K562 (cell line): ENCODE measurements around the gene SLC9A1. TPM values are rescaled to one million over a fixed set of nuclear protein-coding genes. Genes with fewer than 3 reads are reported as not detected.

ENCODE experiments used
- BRD9 ChIP-seq: fragments of 450-650 bp; IDR thresholded peaks from 2 replicates; pipeline ENCODE4 v1.6.1; 2018; ENCODE audit warnings: low read depth; ENCODE audit not compliant: partially characterized antibody
- CBFA2T2 ChIP-seq: fragments of 450-650 bp; conservative IDR thresholded peaks from 2 replicates; pipeline ENCODE4 v1.6.1; 2017; ENCODE audit warnings: mild to moderate bottlenecking
- CHD4 ChIP-seq: fragments of 200-600 bp; sonication (generic); IDR thresholded peaks from 3 replicates; pipeline ENCODE4 v1.6.1; 2012; ENCODE audit warnings: low read depth, mild to moderate bottlenecking, mixed read lengths, low read length, inconsistent platforms; ENCODE audit not compliant: insufficient read depth, insufficient replicate concordance, poor library complexity, severe bottlenecking
- E2F1 ChIP-seq: sonication (generic); formaldehyde crosslinking; IDR thresholded peaks from 2 replicates; pipeline ENCODE4 v1.8.1; 2023; ENCODE audit warnings: mild to moderate bottlenecking, missing genetic modification reagents, moderate library complexity
- HDGF ChIP-seq: fragments of 450-650 bp; IDR thresholded peaks from 2 replicates; pipeline ENCODE4 v1.6.1; 2016
- HMGN3 ChIP-seq: IDR thresholded peaks from 2 replicates; pipeline ENCODE4 v1.6.1; 2011; ENCODE audit warnings: borderline replicate concordance, low read depth, mild to moderate bottlenecking, mixed read lengths, low read length; ENCODE audit not compliant: insufficient read length; ENCODE audit errors: extremely low read depth
- MAZ ChIP-seq, 2 experiments: fragments of 450-650 bp in 1 of 2; sonication (generic) in 1 of 2; formaldehyde crosslinking; IDR thresholded peaks in 1 of 2; conservative IDR thresholded peaks in 1 of 2; 2 replicates each; pipeline versions ENCODE4 v1.4.0 to v1.5.0; 2020; ENCODE audit warnings: mild to moderate bottlenecking in 1 of 2, missing genetic modification reagents in 1 of 2
- NR1H2 ChIP-seq: sonication (generic); formaldehyde crosslinking; IDR thresholded peaks from 2 replicates; pipeline ENCODE4 v1.4.0; 2020; ENCODE audit warnings: mild to moderate bottlenecking, missing genetic modification reagents
- PCBP1 ChIP-seq: fragments of 200-400 bp; formaldehyde crosslinking; IDR thresholded peaks from 2 replicates; pipeline ENCODE4 v1.6.1; 2018; ENCODE audit warnings: mild to moderate bottlenecking, low read depth, low read length; ENCODE audit not compliant: poor library complexity, severe bottlenecking
- PRMT5 ChIP-seq: sonication (generic); formaldehyde crosslinking; IDR thresholded peaks from 2 replicates; pipeline ENCODE4 v1.5.0; 2020; ENCODE audit warnings: missing genetic modification reagents
- RBM39 ChIP-seq: fragments of 200-400 bp; formaldehyde crosslinking; optimal IDR thresholded peaks from 2 replicates; pipeline ENCODE3; 2018; ENCODE audit warnings: low read depth, low read length
- SIN3B ChIP-seq: fragments of 450-650 bp; IDR thresholded peaks from 2 replicates; pipeline ENCODE4 v1.6.1; 2017; ENCODE audit warnings: low read depth, mild to moderate bottlenecking, moderate library complexity
- TOE1 ChIP-seq, 2 experiments: fragments of 450-650 bp in 1 of 2; sonication (generic) in 1 of 2; formaldehyde crosslinking in 1 of 2; IDR thresholded peaks; 2 replicates each; pipeline versions ENCODE4 v1.7.1 to v1.8.0; 2016 to 2022; ENCODE audit warnings: borderline replicate concordance in 2 of 2, mild to moderate bottlenecking in 2 of 2, antibody characterized with exemption in 1 of 2, inconsistent platforms in 1 of 2, low read depth in 1 of 2, missing genetic modification reagents in 1 of 2, moderate library complexity in 1 of 2
- USF2 ChIP-seq: sonication (generic); formaldehyde crosslinking; IDR thresholded peaks from 2 replicates; pipeline ENCODE4 v1.5.0; 2020; ENCODE audit warnings: missing genetic modification reagents
- ZNF274 ChIP-seq: IDR thresholded peaks from 2 replicates; pipeline ENCODE4 v1.6.1; 2011; ENCODE audit warnings: low read depth, mild to moderate bottlenecking, low read length, moderate library complexity, borderline replicate concordance
- ZNF316 ChIP-seq: fragments of 450-650 bp; IDR thresholded peaks from 2 replicates; pipeline ENCODE4 v1.6.1; 2016
- ZNF507 ChIP-seq: conservative IDR thresholded peaks from 2 replicates; pipeline ENCODE4 v1.6.1; 2017; ENCODE audit warnings: missing genetic modification characterization, missing compliant biosample characterization
- ZNF551 ChIP-seq: fragments of 250-450 bp; sonication (Bioruptor Pico); IDR thresholded peaks from 2 replicates; pipeline ENCODE4 v1.5.0; 2021; ENCODE audit warnings: mild to moderate bottlenecking, moderate library complexity
- ZNF644 ChIP-seq: fragments of 200-800 bp; sonication (Bioruptor generic); IDR thresholded peaks from 2 replicates; pipeline ENCODE4 v1.6.1; 2016; ENCODE audit warnings: low read depth, missing genetic modification characterization, missing compliant biosample characterization
- ZSCAN32 ChIP-seq: fragments of 450-650 bp; formaldehyde crosslinking; IDR thresholded peaks from 2 replicates; pipeline ENCODE4 v1.4.0; 2020; ENCODE audit warnings: mild to moderate bottlenecking, moderate library complexity
- polyA plus RNA-seq, 8 experiments: library from polyadenylated mRNA; depleted of rRNA in 4 of 8; stranded (reverse) in 5 of 8; unstranded in 3 of 8; fragments of >200 nt; fragmentation: Nextera tagmentation in 2 of 8; fragmentation: Illumina TruSeq in 1 of 8; extraction: Ambion mirVana in 2 of 8; extraction: Trizol in 1 of 8; gene quantifications; 2 replicates each; pipeline versions ENCODE4 v1.2.1 to v1.2.3, GENCODE V29; 2011 to 2014; ENCODE audit warnings: inconsistent platforms in 1 of 8, missing spikeins in 1 of 8
- total RNA-seq, 7 experiments: library from RNA; depleted of rRNA in 6 of 7; stranded (reverse); fragments of >200 nt in 6 of 7; fragmentation: Illumina TruSeq in 2 of 7; extraction: Trizol in 2 of 7; gene quantifications; 2 replicates each; pipeline versions ENCODE4 v1.2.1 to v1.2.3, GENCODE V29; 2011 to 2021; ENCODE audit warnings: low replicate concordance in 1 of 7
- TF ChIP-seq, protein P1 (sequence below): fragments of 450-650 bp; IDR thresholded peaks from 2 replicates; pipeline ENCODE4 v1.6.1; 2017; ENCODE audit warnings: antibody characterized with exemption
- TF ChIP-seq, protein P2 (sequence below): fragments of 250-450 bp; sonication (Bioruptor Pico); IDR thresholded peaks from 2 replicates; pipeline ENCODE4 v1.8.0; 2022; ENCODE audit warnings: inconsistent platforms

SLC9A1 gene
- total and polyA plus RNA-seq, 9 of the 15 experiments (the other 6 are each of a cell fraction or from before 2014, with no cell fraction given), result 0.59 to 14.4 (median 2.0) TPM

DNA sequence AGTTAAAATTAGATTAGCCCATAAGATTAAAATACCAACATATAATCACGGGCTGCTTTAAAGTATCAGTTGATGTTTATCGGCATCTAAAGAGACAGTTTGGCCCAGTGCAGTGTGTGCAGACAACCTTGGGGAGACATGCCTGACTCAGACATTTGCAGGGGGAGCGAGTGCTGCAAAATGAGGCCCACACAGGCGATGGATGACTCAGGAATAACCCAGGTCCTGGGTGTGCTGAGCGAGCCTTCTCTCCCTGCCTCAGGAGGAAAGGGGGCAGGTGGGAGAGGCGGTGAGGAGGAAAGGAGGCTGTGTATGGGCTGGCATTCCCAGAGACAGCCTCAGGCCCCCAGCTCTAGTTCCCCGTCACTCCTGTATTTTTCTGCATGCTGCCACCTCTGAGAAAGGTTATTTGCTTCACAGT lies 9.0 kb downstream of the SLC9A1 start (continued):
- TF ChIP-seq PRMT5 (CRISPR knock-in tag) (no peak), ZNF316 (peak; percentile 93), TOE1 (IDR thresholded peaks at IDR 0.05; ENCODE audit: borderline replicate concordance) (no peak), TOE1 (CRISPR knock-in tag; IDR thresholded peaks at IDR 0.05; ENCODE audit: borderline replicate concordance, low read depth) (no peak), MAZ (CRISPR knock-in tag; conservative IDR thresholded peaks at IDR 0.05 in 1 of 2, IDR thresholded peaks at IDR 0.05 in 1 of 2) (peak; percentile 30 to 66; a peak in 2 of 4 replicates), USF2 (CRISPR knock-in tag) (no peak), ZNF551 (CRISPR knock-in tag) (no peak), HMGN3 (no peak), CHD4 (no peak), ZNF274 (no peak), RBM39 (no peak), HDGF (no peak), E2F1 (CRISPR knock-in tag) (no peak), CBFA2T2 (no peak), SIN3B (no peak), PCBP1 (no peak), BRD9 (no peak), ZNF507 (tag) (no peak), ZSCAN32 (no peak), NR1H2 (CRISPR knock-in tag) (no peak), ZNF644 (tag) (no peak)
- TF ChIP-seq, protein P1, sequence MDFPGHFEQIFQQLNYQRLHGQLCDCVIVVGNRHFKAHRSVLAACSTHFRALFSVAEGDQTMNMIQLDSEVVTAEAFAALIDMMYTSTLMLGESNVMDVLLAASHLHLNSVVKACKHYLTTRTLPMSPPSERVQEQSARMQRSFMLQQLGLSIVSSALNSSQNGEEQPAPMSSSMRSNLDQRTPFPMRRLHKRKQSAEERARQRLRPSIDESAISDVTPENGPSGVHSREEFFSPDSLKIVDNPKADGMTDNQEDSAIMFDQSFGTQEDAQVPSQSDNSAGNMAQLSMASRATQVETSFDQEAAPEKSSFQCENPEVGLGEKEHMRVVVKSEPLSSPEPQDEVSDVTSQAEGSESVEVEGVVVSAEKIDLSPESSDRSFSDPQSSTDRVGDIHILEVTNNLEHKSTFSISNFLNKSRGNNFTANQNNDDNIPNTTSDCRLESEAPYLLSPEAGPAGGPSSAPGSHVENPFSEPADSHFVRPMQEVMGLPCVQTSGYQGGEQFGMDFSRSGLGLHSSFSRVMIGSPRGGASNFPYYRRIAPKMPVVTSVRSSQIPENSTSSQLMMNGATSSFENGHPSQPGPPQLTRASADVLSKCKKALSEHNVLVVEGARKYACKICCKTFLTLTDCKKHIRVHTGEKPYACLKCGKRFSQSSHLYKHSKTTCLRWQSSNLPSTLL, result no peak
- TF ChIP-seq, protein P2, sequence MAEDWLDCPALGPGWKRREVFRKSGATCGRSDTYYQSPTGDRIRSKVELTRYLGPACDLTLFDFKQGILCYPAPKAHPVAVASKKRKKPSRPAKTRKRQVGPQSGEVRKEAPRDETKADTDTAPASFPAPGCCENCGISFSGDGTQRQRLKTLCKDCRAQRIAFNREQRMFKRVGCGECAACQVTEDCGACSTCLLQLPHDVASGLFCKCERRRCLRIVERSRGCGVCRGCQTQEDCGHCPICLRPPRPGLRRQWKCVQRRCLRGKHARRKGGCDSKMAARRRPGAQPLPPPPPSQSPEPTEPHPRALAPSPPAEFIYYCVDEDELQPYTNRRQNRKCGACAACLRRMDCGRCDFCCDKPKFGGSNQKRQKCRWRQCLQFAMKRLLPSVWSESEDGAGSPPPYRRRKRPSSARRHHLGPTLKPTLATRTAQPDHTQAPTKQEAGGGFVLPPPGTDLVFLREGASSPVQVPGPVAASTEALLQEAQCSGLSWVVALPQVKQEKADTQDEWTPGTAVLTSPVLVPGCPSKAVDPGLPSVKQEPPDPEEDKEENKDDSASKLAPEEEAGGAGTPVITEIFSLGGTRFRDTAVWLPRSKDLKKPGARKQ (CRISPR knock-in tag), result no peak
